Superior temporal gyrus (tissue), 1 donor: Measurements from ENCODE around the gene EEPD1.
A peak's percentile ranks its signal among the peaks of the same experiment; 100 is the strongest.
"Not testable (repeated sequence)": the region's sequence is repeated elsewhere in the genome, so short reads cannot be mapped to it uniquely, and the experiment has no call there.

Source experiments
- DNase-seq: peaks from one replicate; pipeline ENCODE4 v3.0.0-alpha.2; 2016; ENCODE audit errors: extremely low spot score

EEPD1 gene

GRCh38 chr7:36152756-36153570 lies at the start of gene EEPD1:
EEPD1 (plus strand) TSS chr7:36153254; CDS start chr7:36154325, 1,071 bp downstream.
- peak; percentile 98 for DNase-seq

GRCh38 chr7:36103837-36104561 lies 49.1 kb upstream of the EEPD1 start:
- no peak for DNase-seq

- DNase-seq, result not testable (repeated sequence)
These were observed 45.8 kb upstream of the EEPD1 start for GRCh38 chr7:36106972-36107908.

- no peak for DNase-seq
These were observed 45.0 kb upstream of the EEPD1 start for GRCh38 chr7:36107926-36108631.

- no peak for DNase-seq
These were observed 43.9 kb upstream of the EEPD1 start for GRCh38 chr7:36109013-36109627.

- DNase-seq, result no peak
These were observed 42.5 kb upstream of the EEPD1 start for GRCh38 chr7:36110584-36110983.

GRCh38 chr7:36112969-36113368 lies 40.1 kb upstream of the EEPD1 start:
- DNase-seq, result no peak

GRCh38 chr7:36114355-36114754 lies 38.7 kb upstream of the EEPD1 start:
- DNase-seq, result no peak

- peak; percentile 76 for DNase-seq
These were observed 37.4 kb upstream of the EEPD1 start for GRCh38 chr7:36115448-36116321.

- DNase-seq, result no peak
These were observed 36.5 kb upstream of the EEPD1 start for GRCh38 chr7:36116347-36117202.

- no peak for DNase-seq
These were observed 35.7 kb upstream of the EEPD1 start for GRCh38 chr7:36117203-36117840.

GRCh38 chr7:36118344-36118743 lies 34.7 kb upstream of the EEPD1 start:
- no peak for DNase-seq

GRCh38 chr7:36119005-36119706 lies 33.9 kb upstream of the EEPD1 start:
- peak; percentile 60 for DNase-seq

- DNase-seq, result not testable (repeated sequence)
These were observed 32.9 kb upstream of the EEPD1 start for GRCh38 chr7:36119983-36120646.

- DNase-seq, result not testable (repeated sequence)
These were observed 27.4 kb upstream of the EEPD1 start for GRCh38 chr7:36125630-36126029.

GRCh38 chr7:36127075-36127740 lies 25.8 kb upstream of the EEPD1 start:
- DNase-seq, result no peak
